HS-27A (cell line): Measurements from ENCODE around the gene XIST.
"Not testable (repeated sequence)": the region's sequence is repeated elsewhere in the genome, so short reads cannot be mapped to it uniquely, and the experiment has no call there.

Source experiments
- DNase-seq: peaks from one replicate; pipeline ENCODE4 v3.0.0-alpha.2; 2012; ENCODE audit warnings: low read depth, missing footprints

The XIST gene

DNA sequence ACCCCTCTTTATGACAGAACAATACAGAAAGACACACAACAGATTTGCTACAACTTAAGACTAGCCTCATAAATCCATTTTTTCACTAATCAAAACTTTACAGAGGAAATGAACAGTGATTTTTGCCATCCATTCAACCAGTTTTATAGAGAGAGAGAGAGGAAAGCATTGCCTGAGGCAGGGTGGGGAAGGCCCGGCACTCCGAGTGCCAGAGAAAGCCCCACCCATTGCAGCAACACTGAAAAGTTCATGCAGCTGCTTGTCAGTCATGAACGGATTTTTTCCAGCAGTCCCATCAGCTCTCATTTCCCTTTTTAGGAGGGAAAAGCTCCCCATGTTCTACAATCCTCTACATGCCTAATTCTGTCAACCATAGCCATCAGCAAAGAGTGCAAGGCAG lies 52.6 kb downstream of the XIST start:
- DNase-seq = no peak

DNA sequence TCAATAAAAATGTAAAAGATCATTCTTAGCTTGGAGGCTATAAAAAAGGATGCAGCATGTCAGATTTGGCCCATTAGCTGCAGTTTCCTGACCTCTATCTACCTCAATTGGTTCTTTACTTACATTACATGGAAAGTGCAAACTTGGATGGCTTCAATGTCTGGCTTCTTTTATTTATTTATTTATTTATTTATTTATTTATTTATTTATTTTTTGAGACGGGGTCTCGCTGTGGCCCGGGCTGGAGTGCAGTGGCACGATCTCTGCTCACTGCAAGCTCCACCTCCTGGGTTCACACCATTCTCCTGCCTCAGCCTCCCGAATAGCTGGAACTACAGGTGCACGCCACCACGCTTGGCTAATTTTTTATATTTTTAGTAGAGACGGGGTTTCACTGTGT lies 60.0 kb downstream of the XIST start:
- not testable (repeated sequence) for DNase-seq

DNA sequence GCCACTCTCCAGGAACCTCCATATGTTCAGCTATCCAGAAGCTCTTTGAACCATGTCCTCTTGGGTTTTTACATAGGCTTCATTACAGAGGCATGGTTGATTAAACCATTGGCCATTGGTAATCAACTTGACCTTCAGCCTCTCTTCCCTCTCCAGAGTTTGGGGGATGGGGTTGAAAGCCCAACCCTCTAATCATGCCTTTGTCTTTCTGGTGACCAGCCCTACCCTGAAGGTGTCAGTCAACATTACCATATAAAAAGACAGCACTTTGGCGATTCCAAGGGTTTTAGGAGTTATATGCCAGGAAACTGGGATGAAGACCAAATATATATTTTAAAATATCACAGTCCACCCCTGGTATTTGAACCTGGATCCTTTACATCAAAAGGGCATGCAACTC lies 67.0 kb downstream of the XIST start:
- DNase-seq = no peak
